BJ (cell line): Measurements from ENCODE around the gene EHBP1L1. TPM values are rescaled to one million over a fixed set of nuclear protein-coding genes. Genes with fewer than 3 reads are reported as not detected.

Experiments used
- CTCF ChIA-PET: fragments of 350-600 bp; formaldehyde crosslinking; extraction: SDS; loops from one replicate; lab custom pipeline; 2021; ENCODE audit warnings: antibody characterized with exemption, inconsistent platforms; lab: Yijun Ruan, JAX
- POLR2A ChIA-PET: fragments of 300-600 bp; sonication (Branson Sonifier 250); formaldehyde crosslinking; extraction: SDS; loops from one replicate; lab custom pipeline; 2021; ENCODE audit warnings: antibody characterized with exemption; lab: Charles Lee
- DNase-seq: peaks from one replicate; pipeline ENCODE4 v3.0.0-alpha.2; 2011; ENCODE audit warnings: low read depth
- H3K27me3 ChIP-seq: 2 replicates; pipeline ENCODE4 v1.6.0; 2011; ENCODE audit warnings: low read length; ENCODE audit not compliant: control insufficient read depth, insufficient read depth
- H3K36me3 ChIP-seq: 2 replicates; pipeline ENCODE4 v1.5.1; 2011; ENCODE audit warnings: low read length; ENCODE audit not compliant: control insufficient read depth, insufficient read depth
- H3K4me3 ChIP-seq: 2 replicates; pipeline ENCODE4 v1.5.1; 2011; ENCODE audit warnings: low read depth, mild to moderate bottlenecking, control low read depth, low read length
- polyA plus RNA-seq: library from polyadenylated mRNA; depleted of rRNA; stranded (reverse); fragments of >200 nt; gene quantifications from 2 replicates; pipeline ENCODE4 v1.2.3, GENCODE V29; 2011
- TF ChIP-seq, protein P1 (sequence below): IDR thresholded peaks from 2 replicates; pipeline ENCODE4 v1.5.1; 2011; ENCODE audit warnings: low read depth, mild to moderate bottlenecking, control low read depth, inconsistent platforms, low read length, moderate library complexity; ENCODE audit not compliant: insufficient read depth

Gene EHBP1L1
- polyA plus RNA-seq, 1 experiment = 30.9 TPM

DNA sequence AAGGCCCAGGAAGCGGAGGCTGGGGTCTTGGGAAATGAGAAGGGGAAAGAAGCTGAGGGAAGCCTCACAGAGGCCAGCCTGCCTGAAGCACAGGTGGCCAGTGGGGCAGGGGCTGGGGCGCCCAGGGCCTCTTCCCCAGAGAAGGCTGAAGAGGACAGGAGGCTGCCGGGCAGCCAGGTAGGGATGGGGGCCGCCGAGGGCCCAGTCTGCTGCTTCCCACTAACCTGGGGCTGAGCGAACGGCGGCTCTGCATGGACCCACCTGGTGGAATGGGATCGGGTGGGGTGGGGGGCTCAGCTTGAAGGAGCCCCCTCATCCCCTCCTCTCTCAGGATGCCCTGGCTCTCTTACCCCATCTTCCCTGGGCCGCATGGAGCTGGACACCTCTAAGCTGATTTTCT is 7.7 kb downstream of the EHBP1L1 start:
- H3K4me3 ChIP-seq = no peak overlapping the region
- TF ChIP-seq, protein P1, sequence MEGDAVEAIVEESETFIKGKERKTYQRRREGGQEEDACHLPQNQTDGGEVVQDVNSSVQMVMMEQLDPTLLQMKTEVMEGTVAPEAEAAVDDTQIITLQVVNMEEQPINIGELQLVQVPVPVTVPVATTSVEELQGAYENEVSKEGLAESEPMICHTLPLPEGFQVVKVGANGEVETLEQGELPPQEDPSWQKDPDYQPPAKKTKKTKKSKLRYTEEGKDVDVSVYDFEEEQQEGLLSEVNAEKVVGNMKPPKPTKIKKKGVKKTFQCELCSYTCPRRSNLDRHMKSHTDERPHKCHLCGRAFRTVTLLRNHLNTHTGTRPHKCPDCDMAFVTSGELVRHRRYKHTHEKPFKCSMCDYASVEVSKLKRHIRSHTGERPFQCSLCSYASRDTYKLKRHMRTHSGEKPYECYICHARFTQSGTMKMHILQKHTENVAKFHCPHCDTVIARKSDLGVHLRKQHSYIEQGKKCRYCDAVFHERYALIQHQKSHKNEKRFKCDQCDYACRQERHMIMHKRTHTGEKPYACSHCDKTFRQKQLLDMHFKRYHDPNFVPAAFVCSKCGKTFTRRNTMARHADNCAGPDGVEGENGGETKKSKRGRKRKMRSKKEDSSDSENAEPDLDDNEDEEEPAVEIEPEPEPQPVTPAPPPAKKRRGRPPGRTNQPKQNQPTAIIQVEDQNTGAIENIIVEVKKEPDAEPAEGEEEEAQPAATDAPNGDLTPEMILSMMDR = no peak
- H3K36me3 ChIP-seq = peaks cover 29% of the 10 kb centered on the region
- CTCF ChIA-PET = interaction anchor here (1.2 to 2.8 kb wide), 4 partner anchors 10 to 12 kb away, joined by 3 to 10 read pairs (median 4); partner anchors contain the start of genes FAM89B and KCNK7
- H3K27me3 ChIP-seq = no peaks in the 10 kb centered on the region
- no peak for DNase-seq
- POLR2A ChIA-PET = no interaction called here

DNA sequence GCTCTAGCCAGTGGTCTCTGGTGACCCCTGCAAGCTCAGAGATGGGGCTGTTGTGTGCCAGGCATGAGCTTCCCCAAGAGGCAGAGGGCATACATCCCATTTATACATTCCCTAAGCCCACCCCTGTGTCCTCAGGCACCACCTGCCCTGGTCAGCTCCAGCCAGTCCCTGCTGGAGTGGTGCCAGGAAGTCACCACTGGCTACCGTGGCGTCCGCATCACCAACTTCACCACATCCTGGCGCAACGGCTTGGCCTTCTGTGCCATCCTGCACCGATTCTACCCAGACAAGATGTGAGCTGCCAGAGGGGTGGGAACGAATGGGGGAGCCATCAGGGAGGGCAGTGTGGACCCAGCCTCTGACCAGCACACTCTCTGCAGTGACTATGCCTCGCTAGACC is 8.3 kb downstream of the EHBP1L1 start:
- H3K36me3 ChIP-seq = peaks cover 31% of the 10 kb centered on the region

DNA sequence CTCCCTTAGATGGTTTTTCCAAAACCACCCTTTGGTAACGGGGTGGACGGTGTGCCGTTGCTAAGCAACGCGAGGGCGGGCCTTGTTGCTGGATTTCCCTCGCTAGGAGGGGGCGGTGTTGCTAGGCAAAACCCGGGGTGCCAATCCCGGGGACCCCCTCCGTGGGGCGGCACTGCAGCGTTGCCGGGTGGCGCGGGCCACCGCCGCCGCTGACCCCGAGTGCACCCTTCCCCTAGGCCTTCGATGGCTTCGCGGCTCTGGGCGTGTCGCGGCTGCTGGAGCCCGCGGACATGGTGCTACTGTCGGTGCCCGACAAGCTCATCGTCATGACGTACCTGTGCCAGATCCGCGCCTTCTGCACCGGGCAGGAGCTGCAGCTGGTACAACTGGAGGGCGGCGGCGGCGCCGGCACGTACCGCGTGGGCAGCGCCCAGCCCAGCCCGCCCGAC is 8.9 kb downstream of the EHBP1L1 start:
- POLR2A ChIA-PET = no interaction called here

More for the DNA sequence above, 8.3 kb downstream of the EHBP1L1 start:
- ChIA-PET POLR2A (no interaction called here), CTCF (interaction anchor here (1.2 to 2.8 kb wide), 3 partner anchors 9 to 12 kb away, joined by 3 to 10 read pairs (median 4); partner anchors contain the start of gene KCNK7)
- TF ChIP-seq, protein P1 = no peak
- no peaks in the 10 kb centered on the region for H3K27me3 ChIP-seq
- no peak for DNase-seq
- no peak overlapping the region for H3K4me3 ChIP-seq

DNA sequence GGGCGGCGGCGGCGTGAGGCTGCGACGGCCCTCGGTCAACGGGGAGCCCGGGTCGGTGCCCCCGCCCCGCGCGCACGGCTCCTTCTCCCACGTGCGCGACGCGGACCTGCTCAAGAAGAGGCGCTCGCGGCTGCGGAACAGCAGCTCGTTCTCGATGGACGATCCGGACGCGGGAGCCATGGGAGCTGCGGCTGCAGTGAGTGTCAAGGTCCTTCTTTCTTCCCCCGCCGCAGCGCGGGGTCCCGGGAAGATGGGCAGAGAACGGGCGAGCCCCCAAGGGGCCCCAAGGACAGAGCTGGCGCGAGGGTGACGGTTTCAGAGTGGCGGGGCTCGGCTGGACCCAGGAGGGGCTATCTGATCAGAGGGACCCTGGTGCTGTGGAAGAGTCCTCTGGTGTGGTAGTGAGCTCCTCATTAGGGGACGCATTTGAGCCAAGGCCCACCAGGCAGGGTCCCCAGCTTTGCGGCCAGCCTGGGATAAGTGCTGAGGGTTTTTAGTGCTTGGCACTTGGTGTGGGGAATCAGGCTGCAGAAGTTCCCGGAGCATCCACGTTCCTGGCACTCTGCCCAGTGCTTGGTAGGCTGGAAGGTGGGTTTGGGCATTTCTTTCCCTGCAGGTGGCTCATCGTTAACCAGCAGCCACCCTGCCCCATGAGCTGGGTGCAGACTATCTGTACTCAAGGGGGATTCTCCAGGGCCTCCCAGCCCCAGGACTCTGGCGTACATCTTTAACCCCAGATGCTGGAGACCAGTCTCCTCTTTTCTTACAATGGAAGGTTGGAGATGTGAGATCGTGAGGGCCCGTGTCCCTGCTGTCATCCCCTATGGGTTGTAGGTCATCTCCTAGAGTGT is 9.8 kb downstream of the EHBP1L1 start:
- peaks cover 25% of the 10 kb centered on the region for H3K36me3 ChIP-seq
- CTCF ChIA-PET = interaction anchor here (0.9 to 11.8 kb wide), 7 partner anchors 8 to 44 kb away, joined by 3 to 134 read pairs (median 5); partner anchors contain the start of genes EHBP1L1, FAM89B and ZNRD2
- TF ChIP-seq, protein P1 = no peak
- H3K4me3 ChIP-seq = no peak overlapping the region
- no peaks in the 10 kb centered on the region for H3K27me3 ChIP-seq
- DNase-seq = no peak
- POLR2A ChIA-PET = no interaction called here

More for the DNA sequence above, 8.9 kb downstream of the EHBP1L1 start:
- H3K4me3 ChIP-seq = no peak overlapping the region
- TF ChIP-seq, protein P1 = no peak
- H3K36me3 ChIP-seq = peaks cover 27% of the 10 kb centered on the region
- DNase-seq = no peak
- CTCF ChIA-PET = interaction anchor here (1.2 to 11.8 kb wide), 5 partner anchors 8 to 43 kb away, joined by 3 to 134 read pairs (median 10); partner anchors contain the start of genes EHBP1L1, FAM89B and ZNRD2
- no peaks in the 10 kb centered on the region for H3K27me3 ChIP-seq

DNA sequence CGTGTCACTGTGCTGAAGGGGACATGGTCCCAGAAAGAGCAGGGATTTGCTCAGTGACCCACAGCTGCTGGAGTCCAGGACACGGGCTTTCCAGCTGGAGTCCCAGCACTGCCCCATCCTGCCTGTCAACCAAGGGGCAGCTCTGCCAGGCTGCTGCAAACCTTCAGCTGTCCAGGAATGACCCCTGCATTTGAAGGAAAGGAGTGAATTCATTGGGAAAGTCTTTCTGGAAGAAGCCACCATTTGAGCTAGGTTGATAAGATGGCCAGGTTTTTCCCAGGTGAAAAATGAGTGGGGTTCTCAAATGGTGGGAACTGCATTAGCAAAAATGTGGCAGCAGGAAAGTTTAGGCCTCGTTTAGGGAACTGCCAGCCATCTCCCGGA is 10.4 kb downstream of the EHBP1L1 start:
- no peak overlapping the region for H3K4me3 ChIP-seq
- H3K36me3 ChIP-seq = peaks cover 19% of the 10 kb centered on the region
- ChIA-PET CTCF (interaction anchor here (0.9 to 11.8 kb wide), 8 partner anchors 8 to 45 kb away, joined by 3 to 134 read pairs (median 4); partner anchors contain the start of genes EHBP1L1, FAM89B, PCNX3 and ZNRD2), POLR2A (interaction anchor here (1.0 kb wide), 1 partner anchor 14 kb away, joined by 21 read pairs; the partner anchor contains the start of gene FAM89B)
- H3K27me3 ChIP-seq = no peaks in the 10 kb centered on the region
- TF ChIP-seq, protein P1 = no peak
- no peak for DNase-seq
